Neuronal stem cell (in vitro differentiated cells): ENCODE results near the gene EARS2.
"Not testable (repeated sequence)": the region's sequence is repeated elsewhere in the genome, so short reads cannot be mapped to it uniquely, and the experiment has no call there.

Source experiments
- DNase-seq: peaks from one replicate; pipeline ENCODE4 v3.0.0-alpha.2; 2013; ENCODE audit warnings: low spot score
- H2AFZ ChIP-seq: one replicate; pipeline ENCODE4 v1.6.1; 2013; ENCODE audit warnings: mild to moderate bottlenecking, low read length, inconsistent platforms
- H2AK5ac ChIP-seq: 2 replicates; pipeline ENCODE4 v1.6.1; 2013; ENCODE audit warnings: low read depth, mild to moderate bottlenecking, inconsistent platforms, low read length, moderate library complexity, mixed read lengths
- H2BK120ac ChIP-seq: 2 replicates; pipeline ENCODE4 v1.6.1; 2013; ENCODE audit warnings: low read depth, mild to moderate bottlenecking, inconsistent platforms, low read length, moderate library complexity, mixed read lengths
- H2BK12ac ChIP-seq: one replicate; pipeline ENCODE4 v1.6.1; 2013; ENCODE audit warnings: low read length, inconsistent platforms
- H2BK15ac ChIP-seq: 2 replicates; pipeline ENCODE4 v1.6.1; 2013; ENCODE audit warnings: mild to moderate bottlenecking, low read length, inconsistent platforms, mixed read lengths
- H2BK5ac ChIP-seq: one replicate; pipeline ENCODE4 v1.6.1; 2013; ENCODE audit warnings: inconsistent platforms, mild to moderate bottlenecking, low read length, moderate library complexity
- H3K14ac ChIP-seq: one replicate; pipeline ENCODE4 v1.6.1; 2013; ENCODE audit warnings: low read length, inconsistent platforms
- H3K18ac ChIP-seq: 2 replicates; pipeline ENCODE4 v1.6.1; 2013; ENCODE audit warnings: low read length, inconsistent platforms
- H3K23ac ChIP-seq: 2 replicates; pipeline ENCODE4 v1.6.1; 2013; ENCODE audit warnings: low read depth, mild to moderate bottlenecking, mixed read lengths, low read length, inconsistent platforms; ENCODE audit not compliant: poor library complexity
- H3K27ac ChIP-seq: replicated peaks from 3 replicates; pipeline ENCODE4 v1.5.1; 2013; ENCODE audit warnings: low read length, inconsistent platforms
- H3K27me3 ChIP-seq, 3 experiments: 2 replicates each; pipeline ENCODE4 v1.6.1; 2013; ENCODE audit warnings: low read length in 3 of 3, mild to moderate bottlenecking in 2 of 3, inconsistent platforms in 1 of 3, low read depth in 1 of 3, mixed read lengths in 1 of 3, moderate library complexity in 1 of 3; ENCODE audit not compliant: control insufficient read depth in 3 of 3, insufficient read depth in 3 of 3
- H3K36me3 ChIP-seq, 2 donors: replicated peaks in 1 of 2; 2 replicates each; pipeline ENCODE4 v1.6.1; 2013; ENCODE audit warnings: low read length in 2 of 2; ENCODE audit not compliant: control insufficient read depth in 2 of 2, insufficient read depth in 2 of 2
- H3K4ac ChIP-seq: 2 replicates; pipeline ENCODE4 v1.6.1; 2013; ENCODE audit warnings: inconsistent platforms, mild to moderate bottlenecking, low read length, moderate library complexity
- H3K4me1 ChIP-seq, 2 donors: 1 replicate in 1 of 2; 2 replicates in 1 of 2; pipeline ENCODE4 v1.6.1; 2013; ENCODE audit warnings: low read length in 2 of 2, low read depth in 1 of 2; ENCODE audit not compliant: control insufficient read depth in 2 of 2, insufficient read depth in 1 of 2
- H3K4me2 ChIP-seq: one replicate; pipeline ENCODE4 v1.6.1; 2013; ENCODE audit warnings: mild to moderate bottlenecking, low read length, inconsistent platforms; ENCODE audit not compliant: insufficient read depth, poor library complexity, severe bottlenecking
- H3K4me3 ChIP-seq, 2 donors: 2 replicates each; pipeline ENCODE4 v1.5.1; 2013; ENCODE audit warnings: low read length in 2 of 2, mild to moderate bottlenecking in 2 of 2, inconsistent platforms in 1 of 2, moderate library complexity in 1 of 2
- H3K79me1 ChIP-seq: one replicate; pipeline ENCODE4 v1.6.1; 2013; ENCODE audit warnings: low read depth, mild to moderate bottlenecking, inconsistent platforms, low read length, moderate library complexity
- H3K9ac ChIP-seq: one replicate; pipeline ENCODE4 v1.6.1; 2013; ENCODE audit warnings: mild to moderate bottlenecking, low read depth, low read length, inconsistent platforms; ENCODE audit not compliant: poor library complexity
- H3K9me3 ChIP-seq, 2 donors: replicated peaks in 1 of 2; 2 replicates each; pipeline versions ENCODE3 to v1.6.1; 2013; ENCODE audit warnings: low read length in 2 of 2, mild to moderate bottlenecking in 2 of 2, inconsistent platforms in 1 of 2, low read depth in 1 of 2, mixed read lengths in 1 of 2, moderate library complexity in 1 of 2; ENCODE audit not compliant: control insufficient read depth in 2 of 2, insufficient read depth in 1 of 2
- H4K8ac ChIP-seq: one replicate; pipeline ENCODE4 v1.6.1; 2013; ENCODE audit warnings: low read depth, mild to moderate bottlenecking, inconsistent platforms, low read length, moderate library complexity
- H4K91ac ChIP-seq: one replicate; pipeline ENCODE4 v1.6.1; 2013; ENCODE audit warnings: low read length, low read depth, mild to moderate bottlenecking, inconsistent platforms; ENCODE audit not compliant: poor library complexity
- WGBS, 2 donors: extraction: QIAGEN DNeasy Blood & Tissue Kit; methylation state at CpG; one replicate each; pipeline ENCODE4 v1.1.7; 2013; ENCODE audit warnings: missing lambda C conversion rate in 2 of 2, mixed read lengths in 1 of 2; ENCODE audit not compliant: insufficient read length in 2 of 2, insufficient replicate concordance in 1 of 2; ENCODE audit errors: extremely low coverage in 2 of 2; 5-methylcytosine and 5-hydroxymethylcytosine counted together

EARS2 gene

GRCh38 chr16:23552161-23552560, 5.0 kb downstream of the EARS2 start:
- no peak overlapping the region for H2AK5ac ChIP-seq
- H3K4me2 ChIP-seq, result no peak overlapping the region
- no peak overlapping the region for H2BK120ac ChIP-seq
- H3K79me1 ChIP-seq, result peaks cover 4% of the 10 kb centered on the region
- H3K36me3 ChIP-seq, result peaks cover 26 to 64% of the 10 kb centered on the region in 2 donors
- no peak overlapping the region for H3K9ac ChIP-seq
- H3K4me1 ChIP-seq, result peaks cover 0 to 1% of the 10 kb centered on the region in 2 donors
- DNase-seq, result no peak
- no peak overlapping the region for H3K18ac ChIP-seq
- H4K91ac ChIP-seq, result no peak overlapping the region
- no peak overlapping the region for H3K14ac ChIP-seq
- no CpG with 5 or more reads among the region's 6 CpGs for WGBS, 2 donors
- no peak overlapping the region for H2BK12ac ChIP-seq
- H4K8ac ChIP-seq, result no peak overlapping the region
- no peak overlapping the region for H3K4me3 ChIP-seq
- no peak overlapping the region for H2BK15ac ChIP-seq
- no peak overlapping the region for H2BK5ac ChIP-seq
- H3K27me3 ChIP-seq, result no peaks in the 10 kb centered on the region
- H2AFZ ChIP-seq, result no peak overlapping the region
- H3K23ac ChIP-seq, result no peak overlapping the region
- H3K4ac ChIP-seq, result no peak overlapping the region
- H3K27ac ChIP-seq, result no peak overlapping the region
- H3K9me3 ChIP-seq, result no peaks in the 10 kb centered on the region

GRCh38 chr16:23549938-23550337, 7.2 kb downstream of the EARS2 start:
- Histone ChIP-seq H2AFZ (no peak overlapping the region), H2BK12ac (no peak overlapping the region), H3K27ac (no peak overlapping the region), H3K14ac (no peak overlapping the region), H2BK5ac (no peak overlapping the region), H3K4me3 (no peak overlapping the region), H2BK120ac (no peak overlapping the region), H3K36me3 (peaks cover 34 to 85% of the 10 kb centered on the region in 2 donors), H2AK5ac (no peak overlapping the region), H3K79me1 (no peaks in the 10 kb centered on the region), H3K4me1 (no peaks in the 10 kb centered on the region), H4K8ac (no peak overlapping the region), H3K4ac (no peak overlapping the region), H3K9ac (no peak overlapping the region), H3K4me2 (no peak overlapping the region), H3K9me3 (no peaks in the 10 kb centered on the region), H3K23ac (no peak overlapping the region), H3K27me3 (no peaks in the 10 kb centered on the region), H4K91ac (no peak overlapping the region), H3K18ac (no peak overlapping the region), H2BK15ac (no peak overlapping the region)
- no CpG with 5 or more reads among the region's 5 CpGs for WGBS, 2 donors
- no peak for DNase-seq

DNA sequence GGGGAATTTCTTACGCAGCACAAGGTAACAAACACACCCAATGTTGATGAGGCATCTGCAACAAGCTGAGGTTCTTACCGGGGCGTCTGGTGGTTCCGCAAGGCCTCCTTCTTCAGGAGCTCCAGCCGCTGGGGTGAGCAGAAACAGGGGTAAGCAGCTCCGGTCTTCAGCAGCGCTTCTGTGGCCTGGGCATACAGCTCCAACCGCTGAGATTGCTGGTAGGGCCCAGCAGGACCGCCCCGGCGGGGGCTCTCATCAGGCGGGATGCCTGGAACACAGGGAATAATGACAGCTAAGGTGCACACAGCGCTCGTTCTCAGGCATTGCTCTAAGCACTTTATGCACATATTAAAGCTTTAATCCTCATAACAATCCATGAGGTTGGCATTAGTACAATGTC, 12.7 kb downstream of the EARS2 start:
- Histone ChIP-seq H3K4ac (no peak overlapping the region), H3K4me1 (no peaks in the 10 kb centered on the region), H3K14ac (no peak overlapping the region), H2BK5ac (no peak overlapping the region), H3K79me1 (no peaks in the 10 kb centered on the region), H2BK15ac (no peak overlapping the region), H3K27me3 (no peaks in the 10 kb centered on the region), H3K9ac (no peak overlapping the region), H2BK12ac (no peak overlapping the region), H4K91ac (no peak overlapping the region), H3K23ac (no peak overlapping the region), H3K4me2 (no peak overlapping the region), H2BK120ac (no peak overlapping the region), H2AFZ (no peak overlapping the region), H3K18ac (no peak overlapping the region), H2AK5ac (no peak overlapping the region), H4K8ac (no peak overlapping the region), H3K27ac (no peak overlapping the region), H3K4me3 (no peak overlapping the region), H3K9me3 (no peaks in the 10 kb centered on the region), H3K36me3 (peaks cover 29 to 86% of the 10 kb centered on the region in 2 donors)
- no CpG with 5 or more reads among the region's 14 CpGs for WGBS, 2 donors
- no peak for DNase-seq

GRCh38 chr16:23540817-23541178, 16.4 kb downstream of the EARS2 start:
- not testable (repeated sequence) for H2BK5ac ChIP-seq, H3K27me3 ChIP-seq, H3K4me2 ChIP-seq, DNase-seq, H3K4me1 ChIP-seq, H3K14ac ChIP-seq, H3K27ac ChIP-seq, H3K79me1 ChIP-seq, H2BK12ac ChIP-seq, H2AK5ac ChIP-seq, H2BK15ac ChIP-seq, H3K9ac ChIP-seq, H3K18ac ChIP-seq, H4K8ac ChIP-seq, H4K91ac ChIP-seq, H3K4ac ChIP-seq, H3K23ac ChIP-seq, H2BK120ac ChIP-seq, H3K9me3 ChIP-seq, H3K4me3 ChIP-seq, H2AFZ ChIP-seq
- H3K36me3 ChIP-seq, result peaks cover 18 to 80% of the 10 kb centered on the region in 2 donors
- WGBS, 2 donors, result no CpG with 5 or more reads among the region's 3 CpGs
